ENCODE data around the gene RPTOR.

- TF ChIP-seq, protein P1, sequence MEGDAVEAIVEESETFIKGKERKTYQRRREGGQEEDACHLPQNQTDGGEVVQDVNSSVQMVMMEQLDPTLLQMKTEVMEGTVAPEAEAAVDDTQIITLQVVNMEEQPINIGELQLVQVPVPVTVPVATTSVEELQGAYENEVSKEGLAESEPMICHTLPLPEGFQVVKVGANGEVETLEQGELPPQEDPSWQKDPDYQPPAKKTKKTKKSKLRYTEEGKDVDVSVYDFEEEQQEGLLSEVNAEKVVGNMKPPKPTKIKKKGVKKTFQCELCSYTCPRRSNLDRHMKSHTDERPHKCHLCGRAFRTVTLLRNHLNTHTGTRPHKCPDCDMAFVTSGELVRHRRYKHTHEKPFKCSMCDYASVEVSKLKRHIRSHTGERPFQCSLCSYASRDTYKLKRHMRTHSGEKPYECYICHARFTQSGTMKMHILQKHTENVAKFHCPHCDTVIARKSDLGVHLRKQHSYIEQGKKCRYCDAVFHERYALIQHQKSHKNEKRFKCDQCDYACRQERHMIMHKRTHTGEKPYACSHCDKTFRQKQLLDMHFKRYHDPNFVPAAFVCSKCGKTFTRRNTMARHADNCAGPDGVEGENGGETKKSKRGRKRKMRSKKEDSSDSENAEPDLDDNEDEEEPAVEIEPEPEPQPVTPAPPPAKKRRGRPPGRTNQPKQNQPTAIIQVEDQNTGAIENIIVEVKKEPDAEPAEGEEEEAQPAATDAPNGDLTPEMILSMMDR (IDR thresholded peaks at IDR 0.05 in 4 of 5, conservative IDR thresholded peaks at IDR 0.05 in 1 of 5): peak; percentile 66 to 97 (median 85)
- TF ChIP-seq POLR2A (IDR thresholded peaks at IDR 0.05): no peak
These were observed 436.6 kb downstream of the RPTOR start for GRCh38 chr17:80981062-80981902.

Data from gastrocnemius medialis (tissue), 4 donors.